Cardiac muscle cell (in vitro differentiated cells and primary cell): ENCODE measurements around the gene PLCL1. TPM values are rescaled to one million over a fixed set of nuclear protein-coding genes. Genes with fewer than 3 reads are reported as not detected.
"Not testable (repeated sequence)": the region's sequence is repeated elsewhere in the genome, so short reads cannot be mapped to it uniquely, and the experiment has no call there.

Source experiments
- DNase-seq, 2 donors: peaks; one replicate each; pipeline versions ENCODE4 v3.0.0 to v3.0.0-alpha.2; 2010 to 2017; ENCODE audit warnings: low read depth in 1 of 2, low spot score in 1 of 2
- H3K27ac ChIP-seq: fragments of 200-600 bp; sonication (generic); 2 replicates; pipeline ENCODE4 v1.5.1; 2016
- H3K27me3 ChIP-seq: fragments of 200-600 bp; sonication (generic); 2 replicates; pipeline ENCODE4 v1.6.0; 2016; ENCODE audit warnings: control low read depth
- H3K36me3 ChIP-seq: fragments of 200-600 bp; sonication (generic); 2 replicates; pipeline ENCODE4 v1.5.1; 2016; ENCODE audit warnings: control low read depth
- H3K4me1 ChIP-seq: fragments of 200-600 bp; sonication (generic); 2 replicates; pipeline ENCODE4 v1.8.1; 2017; ENCODE audit warnings: low read depth, mild to moderate bottlenecking, mixed run types
- H3K4me3 ChIP-seq: fragments of 200-600 bp; sonication (generic); 2 replicates; pipeline ENCODE4 v1.5.1; 2016; ENCODE audit warnings: mild to moderate bottlenecking
- H3K9me3 ChIP-seq: fragments of 200-600 bp; sonication (generic); 2 replicates; pipeline ENCODE4 v1.5.1; 2017; ENCODE audit warnings: low read depth, mild to moderate bottlenecking, control low read depth
- polyA plus RNA-seq: library from polyadenylated mRNA; unstranded; fragments of >200 nt; fragmentation: Nextera tagmentation; extraction: Ambion mirVana; gene quantifications from 2 replicates; pipeline ENCODE4 v1.2.1, GENCODE V29; 2016
- total RNA-seq: library from RNA; depleted of rRNA; stranded (reverse); fragments of >200 nt; gene quantifications from 2 replicates; pipeline ENCODE4 v1.2.3, GENCODE V29; 2016
- TF ChIP-seq, protein P1 (sequence below): IDR thresholded peaks from 2 replicates; pipeline ENCODE4 v1.5.1; 2012; ENCODE audit warnings: low read depth, mild to moderate bottlenecking, low read length

Gene PLCL1
- total and polyA plus RNA-seq, 2 experiments from 2014 or later: 4.9 to 7.8 TPM

GRCh38 chr2:198187841-198188240, 383.4 kb downstream of the PLCL1 start:
- Histone ChIP-seq H3K27ac (no peak overlapping the region), H3K9me3 (no peaks in the 10 kb centered on the region), H3K4me3 (no peak overlapping the region), H3K36me3 (no peaks in the 10 kb centered on the region), H3K4me1 (peaks cover 32% of the 10 kb centered on the region), H3K27me3 (no peaks in the 10 kb centered on the region)
- TF ChIP-seq, protein P1, sequence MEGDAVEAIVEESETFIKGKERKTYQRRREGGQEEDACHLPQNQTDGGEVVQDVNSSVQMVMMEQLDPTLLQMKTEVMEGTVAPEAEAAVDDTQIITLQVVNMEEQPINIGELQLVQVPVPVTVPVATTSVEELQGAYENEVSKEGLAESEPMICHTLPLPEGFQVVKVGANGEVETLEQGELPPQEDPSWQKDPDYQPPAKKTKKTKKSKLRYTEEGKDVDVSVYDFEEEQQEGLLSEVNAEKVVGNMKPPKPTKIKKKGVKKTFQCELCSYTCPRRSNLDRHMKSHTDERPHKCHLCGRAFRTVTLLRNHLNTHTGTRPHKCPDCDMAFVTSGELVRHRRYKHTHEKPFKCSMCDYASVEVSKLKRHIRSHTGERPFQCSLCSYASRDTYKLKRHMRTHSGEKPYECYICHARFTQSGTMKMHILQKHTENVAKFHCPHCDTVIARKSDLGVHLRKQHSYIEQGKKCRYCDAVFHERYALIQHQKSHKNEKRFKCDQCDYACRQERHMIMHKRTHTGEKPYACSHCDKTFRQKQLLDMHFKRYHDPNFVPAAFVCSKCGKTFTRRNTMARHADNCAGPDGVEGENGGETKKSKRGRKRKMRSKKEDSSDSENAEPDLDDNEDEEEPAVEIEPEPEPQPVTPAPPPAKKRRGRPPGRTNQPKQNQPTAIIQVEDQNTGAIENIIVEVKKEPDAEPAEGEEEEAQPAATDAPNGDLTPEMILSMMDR: no peak
- DNase-seq: no peak

DNA sequence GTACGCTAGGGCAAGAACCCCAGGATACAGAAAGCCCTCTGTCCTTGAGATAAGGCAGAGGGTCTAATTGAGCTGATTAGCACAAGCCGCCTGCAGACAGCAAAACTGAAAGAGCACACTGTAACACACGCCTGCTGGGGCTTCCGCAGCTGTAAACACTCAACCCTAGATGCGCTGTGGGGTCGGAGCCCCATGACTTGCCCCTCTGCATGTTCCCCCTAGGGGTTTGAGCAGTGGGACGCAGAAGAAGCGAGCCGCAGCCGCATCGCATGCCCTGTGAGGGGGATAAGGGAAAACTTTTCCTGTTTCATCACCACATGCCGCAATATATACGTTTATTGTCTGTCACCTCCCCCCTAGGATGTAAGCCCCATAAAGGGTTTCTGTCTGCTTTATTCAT, 384.6 kb downstream of the PLCL1 start:
- H3K36me3 ChIP-seq: no peaks in the 10 kb centered on the region
- no peaks in the 10 kb centered on the region for H3K27me3 ChIP-seq
- H3K9me3 ChIP-seq: no peaks in the 10 kb centered on the region
- TF ChIP-seq, protein P1: no peak
- H3K4me3 ChIP-seq: no peak overlapping the region
- DNase-seq: peak; percentile 2 to 25
- H3K4me1 ChIP-seq: peaks cover 32% of the 10 kb centered on the region
- no peak overlapping the region for H3K27ac ChIP-seq

GRCh38 chr2:198191651-198192050, 387.3 kb downstream of the PLCL1 start:
- Histone ChIP-seq H3K36me3 (no peaks in the 10 kb centered on the region), H3K27me3 (no peaks in the 10 kb centered on the region), H3K9me3 (no peaks in the 10 kb centered on the region), H3K4me1 (peaks cover 20% of the 10 kb centered on the region), H3K4me3 (no peak overlapping the region), H3K27ac (no peak overlapping the region)
- TF ChIP-seq, protein P1: no peak
- peak in 1 of 2 donors; percentile 68 for DNase-seq

GRCh38 chr2:198196556-198196955, 392.2 kb downstream of the PLCL1 start:
- not testable (repeated sequence) for H3K27me3 ChIP-seq, H3K4me3 ChIP-seq, H3K9me3 ChIP-seq, H3K4me1 ChIP-seq, H3K27ac ChIP-seq, DNase-seq, H3K36me3 ChIP-seq

Other genes with a start within 250 kb of the PLCL1 start
- gene RFTN2, start 129.0 kb upstream of the PLCL1 start, total RNA-seq: 2.8 and 8.3 TPM in 2 replicates
- 5.0 and 5.9 TPM in 2 replicates for gene RFTN2, start 129.0 kb upstream of the PLCL1 start, polyA plus RNA-seq
- 9.3 and 10.2 TPM in 2 replicates for gene MARS2, start 99.2 kb upstream of the PLCL1 start, total RNA-seq
- 8.4 and 11.6 TPM in 2 replicates for gene MARS2, start 99.2 kb upstream of the PLCL1 start, polyA plus RNA-seq
- gene BOLL, start 19.3 kb upstream of the PLCL1 start, total RNA-seq: 0.28 TPM in 1 of 2 replicates, not detected in the other
- gene BOLL, start 19.3 kb upstream of the PLCL1 start, polyA plus RNA-seq: 0.21 and 0.44 TPM in 2 replicates